ENCODE data around the gene NFIB. TPM values are rescaled to one million over a fixed set of nuclear protein-coding genes. Genes with fewer than 3 reads are reported as not detected.

Gene NFIB
- total RNA-seq, 6 experiments from 2014 or later = 0.69 to 6.2 (median 4.4) TPM

GRCh38 chr9:14286121-14286520 lies 27.8 kb downstream of the NFIB start:
- H3K36me3 Mint-ChIP-seq (ENCODE audit: low read depth) = no peaks in the 10 kb centered on the region
- DNase-seq = no peak
- no peak overlapping the region for H3K4me3 Mint-ChIP-seq
- H3K27me3 Mint-ChIP-seq (ENCODE audit: insufficient read depth) = no peaks in the 10 kb centered on the region
- no peaks in the 10 kb centered on the region for H3K9me3 Mint-ChIP-seq
- peaks cover 20% of the 10 kb centered on the region for H3K4me1 Mint-ChIP-seq (ENCODE audit: low read depth)
- H3K27ac Mint-ChIP-seq = no peak overlapping the region
- TF ChIP-seq CTCF (IDR thresholded peaks at IDR 0.05) = no peak

- no peak for TF ChIP-seq CTCF (IDR thresholded peaks at IDR 0.05)
- Mint-ChIP-seq H3K4me1 (ENCODE audit: low read depth) (peaks cover 37% of the 10 kb centered on the region), H3K27ac (no peak overlapping the region), H3K27me3 (ENCODE audit: insufficient read depth) (no peaks in the 10 kb centered on the region), H3K36me3 (ENCODE audit: low read depth) (no peaks in the 10 kb centered on the region), H3K9me3 (no peaks in the 10 kb centered on the region), H3K4me3 (no peak overlapping the region)
- no peak for DNase-seq
These were observed 30.7 kb downstream of the NFIB start for GRCh38 chr9:14283276-14283675.

- H3K27ac Mint-ChIP-seq = no peak overlapping the region
- H3K4me1 Mint-ChIP-seq (ENCODE audit: low read depth) = peaks cover 51% of the 10 kb centered on the region
These were observed 32.1 kb downstream of the NFIB start for GRCh38 chr9:14281876-14282275.

GRCh38 chr9:14281136-14281795 lies 32.7 kb downstream of the NFIB start:
- Mint-ChIP-seq H3K36me3 (ENCODE audit: low read depth) (no peaks in the 10 kb centered on the region), H3K4me1 (ENCODE audit: low read depth) (peaks cover 51% of the 10 kb centered on the region), H3K9me3 (no peaks in the 10 kb centered on the region), H3K4me3 (no peak overlapping the region), H3K27ac (no peak overlapping the region), H3K27me3 (ENCODE audit: insufficient read depth) (no peaks in the 10 kb centered on the region)
- no peak for TF ChIP-seq CTCF (IDR thresholded peaks at IDR 0.05)
- DNase-seq = no peak

More at GRCh38 chr9:14281876-14282275, 32.1 kb downstream of the NFIB start:
- Mint-ChIP-seq H3K36me3 (ENCODE audit: low read depth) (no peaks in the 10 kb centered on the region), H3K9me3 (no peaks in the 10 kb centered on the region), H3K4me3 (no peak overlapping the region), H3K27me3 (ENCODE audit: insufficient read depth) (no peaks in the 10 kb centered on the region)
- TF ChIP-seq CTCF (IDR thresholded peaks at IDR 0.05) = no peak
- no peak for DNase-seq

GRCh38 chr9:14279671-14280070 lies 34.3 kb downstream of the NFIB start:
- H3K4me3 Mint-ChIP-seq = no peak overlapping the region
- no peaks in the 10 kb centered on the region; the same call in 1 of the 2 replicates for H3K27me3 Mint-ChIP-seq (ENCODE audit: insufficient read depth)

More at GRCh38 chr9:14279671-14280070, 34.3 kb downstream of the NFIB start:
- Mint-ChIP-seq H3K4me1 (ENCODE audit: low read depth) (peaks cover 51% of the 10 kb centered on the region), H3K36me3 (ENCODE audit: low read depth) (no peaks in the 10 kb centered on the region), H3K27ac (no peak overlapping the region), H3K9me3 (no peaks in the 10 kb centered on the region)
- no peak for DNase-seq
- no peak for TF ChIP-seq CTCF (IDR thresholded peaks at IDR 0.05)

Measured in HFFc6 (cell line).